SKM-1 (cell line): Measurements from ENCODE around the gene GCSAM.

Source experiments
- DNase-seq: peaks from one replicate; lab custom pipeline; 2025; ENCODE audit not compliant: unreplicated experiment; lab: John Stamatoyannopoulos, UW

The GCSAM gene

DNA sequence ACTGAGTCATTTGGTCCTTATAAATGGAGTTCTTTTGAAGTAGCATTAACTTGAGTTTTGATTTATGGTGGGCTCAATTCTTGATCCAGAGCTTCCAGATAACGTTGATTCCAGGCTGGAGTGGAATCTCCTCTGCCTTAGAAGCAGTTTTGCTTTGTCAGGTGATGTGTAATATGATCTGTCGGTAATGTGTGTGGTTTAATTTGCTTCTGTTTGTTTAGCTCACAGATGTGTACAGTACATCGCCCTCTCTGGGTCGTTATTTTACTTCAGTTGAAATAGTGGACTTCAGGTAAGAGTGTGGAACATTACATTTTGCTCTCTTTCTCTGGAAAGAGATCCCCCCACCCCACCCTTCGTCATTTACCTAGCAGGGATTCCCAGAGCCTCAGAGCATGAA lies 23.7 kb downstream of the GCSAM start:
- DNase-seq = no peak

GRCh38 chr3:112104774-112105173 lies 28.3 kb downstream of the GCSAM start:
- DNase-seq = no peak

- no peak for DNase-seq
Measured at GRCh38 chr3:112101916-112102315, 31.1 kb downstream of the GCSAM start.

GRCh38 chr3:112097378-112097777 lies 35.7 kb downstream of the GCSAM start:
- DNase-seq = no peak

GRCh38 chr3:112096176-112096575 lies 36.9 kb downstream of the GCSAM start:
- DNase-seq = no peak

- DNase-seq = no peak
Measured at GRCh38 chr3:112095731-112096130, 37.3 kb downstream of the GCSAM start.

- DNase-seq = no peak
Measured at GRCh38 chr3:112093180-112093522, 39.9 kb downstream of the GCSAM start.

- DNase-seq = no peak
Measured at GRCh38 chr3:112092496-112093179, 40.4 kb downstream of the GCSAM start.

- no peak for DNase-seq
Measured at GRCh38 chr3:112090887-112091586, 42.0 kb downstream of the GCSAM start.

GRCh38 chr3:112089956-112090886 lies 42.8 kb downstream of the GCSAM start:
- DNase-seq = no peak

GRCh38 chr3:112088944-112089343 lies 44.1 kb downstream of the GCSAM start:
- DNase-seq = no peak

DNA sequence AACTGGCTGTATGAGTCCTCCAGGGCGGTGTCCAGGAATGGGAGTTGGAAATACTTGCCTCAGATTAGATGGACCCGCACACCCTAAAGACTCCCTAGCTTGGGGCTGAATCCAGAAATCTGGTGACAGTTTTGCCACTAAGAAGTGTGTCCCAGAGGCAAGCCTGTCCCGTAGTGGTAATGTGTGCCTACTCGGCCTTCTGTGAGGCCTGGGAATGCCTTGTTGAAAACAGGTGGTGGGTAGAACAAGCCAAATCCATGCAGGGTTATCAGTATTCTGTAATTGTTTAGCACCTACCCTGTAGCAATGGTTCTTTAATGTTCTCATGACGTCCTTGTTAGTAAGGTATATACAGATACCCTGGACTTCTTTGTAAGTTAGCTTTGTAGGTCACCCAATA lies 45.3 kb downstream of the GCSAM start:
- DNase-seq = no peak

- DNase-seq = no peak
Measured at GRCh38 chr3:112086875-112087524, 46.0 kb downstream of the GCSAM start.

DNA sequence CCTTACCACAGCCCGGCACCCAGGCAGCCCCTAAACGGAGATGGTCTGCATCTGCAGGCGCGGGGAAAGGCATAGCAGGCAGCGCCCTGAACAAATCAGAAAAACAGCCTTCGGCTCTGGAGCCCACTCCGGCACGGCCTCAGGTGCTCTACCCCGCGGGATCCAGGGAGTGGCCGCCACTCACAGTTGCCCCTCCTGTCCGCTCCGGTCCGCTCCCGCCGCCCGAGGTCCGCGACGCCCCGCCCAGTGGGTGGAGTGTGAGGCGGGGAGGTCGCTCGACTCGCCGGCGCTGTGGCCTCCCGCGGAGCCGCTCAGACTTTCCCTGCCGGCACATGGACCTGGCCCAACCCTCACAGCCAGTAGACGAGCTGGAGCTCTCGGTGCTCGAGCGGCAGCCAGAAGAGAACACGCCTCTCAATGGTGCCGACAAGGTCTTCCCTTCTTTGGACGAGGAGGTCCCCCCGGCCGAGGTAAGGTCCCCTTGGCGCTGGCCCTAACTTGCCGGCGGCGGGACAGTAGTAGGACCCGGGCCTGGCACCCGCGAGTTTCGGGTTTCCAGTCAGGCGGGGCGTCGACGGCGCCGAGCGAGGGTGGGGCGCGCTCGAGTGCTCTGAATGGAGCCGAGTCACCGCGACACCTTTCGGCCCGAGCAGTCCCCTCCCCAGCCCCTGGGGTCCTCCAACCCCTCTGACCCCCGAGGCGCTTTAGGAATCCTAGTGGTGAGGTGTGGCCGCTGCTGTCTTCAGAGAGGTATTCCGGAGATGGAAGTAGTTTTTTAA lies 46.8 kb downstream of the GCSAM start, which contains the start of gene C3orf52:
Gene C3orf52 (plus strand): TSS at position 314 of the 779 bp plus-strand sequence. CDS start 19 bp downstream, at position 333.
- no peak for DNase-seq

GRCh38 chr3:112085735-112086075 lies 47.3 kb downstream of the GCSAM start:
- no peak for DNase-seq

DNA sequence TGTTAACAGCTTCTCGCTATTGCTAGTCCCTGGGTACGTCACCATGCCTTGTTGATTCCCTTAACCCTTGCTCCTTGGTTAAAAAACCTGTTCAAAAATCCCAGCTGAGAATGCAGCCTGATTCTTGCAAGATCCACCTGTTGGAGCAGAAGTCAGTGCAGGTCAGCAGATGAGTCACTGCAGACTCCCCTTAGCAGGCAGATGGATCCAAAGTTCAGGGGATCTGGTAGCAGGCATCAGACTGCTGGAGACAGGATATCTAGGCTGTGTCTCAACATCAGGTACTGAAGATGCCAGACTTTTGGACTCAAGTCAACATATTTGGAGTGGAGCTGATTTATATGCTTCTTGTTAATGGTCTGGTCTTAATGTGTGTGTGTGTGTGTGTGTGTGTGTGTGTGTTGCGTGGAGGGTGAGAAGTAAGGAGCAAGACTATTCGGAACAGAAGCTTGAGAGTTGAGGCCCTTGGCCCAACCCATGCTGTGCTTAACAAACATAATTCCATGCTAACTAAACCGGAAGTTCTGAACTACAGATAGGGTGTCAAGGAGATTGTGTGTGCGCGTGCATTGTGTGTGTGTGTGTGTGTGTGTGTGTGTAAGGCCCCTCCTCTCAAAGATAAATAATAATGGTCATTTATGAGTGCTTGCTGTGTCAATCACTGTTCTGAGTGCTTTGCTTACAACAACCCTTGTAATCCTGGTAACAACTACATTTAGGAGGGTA lies 47.9 kb downstream of the GCSAM start:
- no peak for DNase-seq

- DNase-seq = no peak
Measured at GRCh38 chr3:112083239-112083638, 49.8 kb downstream of the GCSAM start.

- no peak for DNase-seq
Measured at GRCh38 chr3:112078125-112079083, 54.6 kb downstream of the GCSAM start.
